Head of caudate nucleus (tissue), 42 donors: ENCODE data around the gene MGAT4A.

Experiments
- DNase-seq, 42 donors: peaks; one replicate each; pipeline versions ENCODE4 v3.0.0 to v3.0.0-alpha.2; 2020 to 2021; ENCODE audit warnings: mixed read lengths in 7 of 42
- intact Hi-C: fragments of 100-400 bp; cut with DNase I; formaldehyde crosslinking; loops from one replicate; pipeline ENCODE4 v1.15.0; 2022

The MGAT4A gene

DNA sequence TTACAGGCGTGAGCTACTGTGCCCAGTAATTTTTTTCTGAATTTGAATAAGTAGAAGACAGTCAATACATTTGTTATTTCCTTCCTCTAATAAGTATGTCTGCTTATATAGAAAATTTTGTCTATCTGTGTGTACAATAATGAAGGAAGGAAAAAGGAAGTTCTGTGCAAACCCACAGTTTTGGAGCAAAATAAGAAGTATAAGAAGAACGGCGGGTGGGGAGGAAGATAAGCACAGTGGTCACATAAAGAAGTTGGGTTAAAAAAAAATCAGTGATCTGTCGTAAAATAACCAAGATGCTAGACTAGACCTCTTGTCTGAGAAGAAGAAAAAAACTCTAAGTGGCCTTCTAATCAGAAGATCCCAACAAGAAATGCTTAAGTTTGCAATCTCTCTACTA, 20.2 kb downstream of the MGAT4A start:
- intact Hi-C loops, result no loop called here
- DNase-seq, result peak in 1 of 42 donors; percentile 14

DNA sequence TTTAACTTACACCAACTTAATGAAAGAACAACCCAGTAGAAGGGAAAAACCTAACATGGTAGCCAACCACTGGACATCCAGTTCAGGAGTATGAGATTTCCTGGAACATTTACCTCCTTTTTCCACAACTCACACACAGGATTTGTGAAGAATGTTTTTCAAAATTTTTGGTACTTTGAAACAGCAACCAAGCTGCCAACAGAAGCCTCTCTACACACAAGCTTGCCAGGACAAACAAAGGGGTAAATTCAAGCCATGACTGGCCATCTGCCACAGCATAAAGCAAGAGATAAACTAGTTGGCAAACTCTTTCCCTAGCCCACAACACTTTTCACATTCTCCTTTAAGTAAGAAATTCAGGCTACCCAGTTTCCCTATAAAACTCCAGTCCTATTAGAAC, 21.4 kb downstream of the MGAT4A start:
- intact Hi-C loops, result no loop called here
- peak in 33 of 42 donors; percentile 19 to 87 (median 63) for DNase-seq

DNA sequence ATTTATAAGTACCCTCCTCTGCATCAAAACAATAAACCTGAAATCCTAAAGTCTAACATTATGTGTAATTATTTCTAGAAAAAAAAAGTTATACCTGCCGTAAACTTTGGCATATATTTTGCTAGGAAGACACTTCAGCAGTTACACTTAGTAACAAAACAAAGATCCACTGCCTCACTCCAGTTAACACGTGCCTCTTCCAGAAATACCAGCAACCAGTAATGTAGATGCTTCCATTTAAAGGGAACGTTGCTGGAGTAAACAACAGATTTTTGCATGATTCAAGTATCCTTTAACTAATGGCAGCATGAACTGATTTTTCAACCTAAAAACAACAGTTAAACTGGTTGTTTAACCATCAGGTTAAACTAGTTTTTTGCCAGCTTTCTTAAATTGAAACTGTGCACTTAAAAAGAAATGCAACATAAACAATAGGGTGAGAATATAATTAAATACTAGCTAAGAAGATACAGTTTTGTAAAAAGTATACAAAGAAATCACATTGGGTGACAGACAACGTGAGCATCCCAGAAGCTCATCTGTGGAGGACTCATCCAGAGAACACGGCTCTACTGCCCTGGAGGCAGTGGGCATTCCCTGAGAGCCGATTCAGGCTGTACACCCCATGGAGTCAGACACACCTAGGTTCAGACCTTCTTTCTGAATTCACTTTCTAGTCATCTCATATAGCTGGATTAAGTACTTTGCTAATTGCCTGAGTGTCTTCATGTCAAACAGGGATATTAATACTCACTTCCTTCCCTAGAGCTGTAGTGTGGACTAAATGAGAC, 22.3 kb downstream of the MGAT4A start:
- no peak for DNase-seq
- intact Hi-C loops, result no loop called here

DNA sequence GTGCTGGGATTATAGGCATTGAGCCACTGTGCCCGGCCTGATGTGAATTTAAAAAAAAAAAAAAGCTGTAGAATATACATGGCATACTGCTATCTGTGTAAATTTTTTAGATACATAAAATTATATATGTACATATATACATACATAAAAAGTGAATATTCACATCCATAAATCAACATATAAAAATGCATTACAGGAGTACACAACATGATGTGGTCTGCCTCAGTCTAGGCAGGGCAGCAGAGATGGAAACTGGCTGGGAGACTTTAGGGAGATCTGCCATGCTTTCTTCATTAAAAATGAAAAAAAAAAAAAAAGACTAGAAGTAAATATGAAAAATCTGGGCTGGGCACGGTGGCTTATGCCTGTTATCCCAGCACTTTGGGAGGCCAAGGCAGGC, 24.3 kb downstream of the MGAT4A start:
- DNase-seq, result no peak
- intact Hi-C loops, result no loop called here

DNA sequence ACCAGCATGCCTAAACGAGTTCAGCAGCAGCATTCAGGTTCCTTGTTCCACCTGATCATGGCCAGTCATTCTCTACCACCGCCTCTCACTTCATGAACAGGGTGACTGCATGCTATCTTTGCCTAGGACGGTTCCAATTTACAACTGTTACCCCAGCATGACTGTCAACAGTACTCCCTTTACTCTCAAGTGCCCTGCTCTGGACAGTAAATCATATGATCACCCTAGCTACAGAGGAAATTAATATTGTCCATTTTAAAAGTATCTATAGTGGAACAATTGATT, 25.7 kb downstream of the MGAT4A start:
- intact Hi-C loops, result no loop called here

DNA sequence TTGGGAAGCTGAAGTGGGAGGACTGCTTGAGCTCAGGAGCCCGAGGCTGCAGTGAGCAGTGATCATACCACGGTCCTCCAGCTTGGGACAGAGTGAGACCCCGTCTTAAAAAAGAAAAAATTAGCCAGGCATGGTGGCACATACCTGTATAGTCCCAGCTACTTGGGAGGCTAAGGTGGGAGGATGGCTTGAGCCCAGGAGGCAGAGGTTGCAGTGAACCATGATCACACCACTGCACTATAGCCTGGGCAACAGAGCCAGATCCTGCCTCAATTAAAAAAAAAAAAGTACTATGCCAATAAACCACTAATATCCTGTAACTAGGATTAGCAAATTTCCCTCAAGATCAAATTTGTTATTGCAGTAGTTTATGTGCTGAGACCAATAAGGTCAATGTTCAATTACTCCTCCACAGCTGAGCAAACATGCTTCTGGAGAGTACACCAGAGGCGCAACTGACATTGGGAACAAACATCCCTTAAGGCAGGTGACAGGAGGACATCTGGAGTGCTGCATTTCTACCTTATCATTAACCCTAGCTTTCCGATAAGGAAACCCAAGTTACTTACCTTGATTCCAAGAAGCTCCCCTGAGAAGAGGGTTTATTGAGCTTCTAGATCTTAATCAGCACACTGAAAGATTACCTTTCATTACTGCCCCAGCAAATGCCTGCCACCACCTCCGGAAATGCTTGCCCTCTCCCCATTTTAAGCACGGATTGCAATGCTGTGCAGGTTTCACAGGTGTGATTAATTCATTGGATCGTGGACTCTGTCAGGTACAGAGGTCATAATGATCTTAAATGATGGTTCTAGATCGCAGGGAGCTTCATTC, 26.2 kb downstream of the MGAT4A start:
- intact Hi-C loops, result no loop called here
- DNase-seq, result no peak

More for the DNA sequence above, 25.7 kb downstream of the MGAT4A start:
- DNase-seq, result no peak

DNA sequence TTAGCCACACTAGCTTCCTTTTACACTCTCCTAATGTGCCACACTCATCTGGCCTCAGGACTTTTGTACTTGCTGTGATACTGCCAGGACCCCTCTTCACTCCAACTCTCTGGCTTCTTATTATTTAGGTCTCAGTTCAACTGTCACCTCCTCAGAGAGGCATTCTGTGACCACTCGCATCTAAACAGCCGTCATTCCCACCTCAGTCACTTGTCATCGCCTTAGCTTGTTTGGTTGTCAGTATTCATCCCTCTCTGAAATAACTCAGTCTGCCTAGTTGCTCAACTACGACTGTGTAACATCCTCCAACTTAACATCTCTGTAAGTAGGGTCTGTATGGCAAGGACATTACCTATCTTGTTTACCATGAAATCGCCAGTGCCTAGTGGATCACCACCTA, 27.2 kb downstream of the MGAT4A start:
- no peak for DNase-seq
- intact Hi-C loops, result no loop called here

DNA sequence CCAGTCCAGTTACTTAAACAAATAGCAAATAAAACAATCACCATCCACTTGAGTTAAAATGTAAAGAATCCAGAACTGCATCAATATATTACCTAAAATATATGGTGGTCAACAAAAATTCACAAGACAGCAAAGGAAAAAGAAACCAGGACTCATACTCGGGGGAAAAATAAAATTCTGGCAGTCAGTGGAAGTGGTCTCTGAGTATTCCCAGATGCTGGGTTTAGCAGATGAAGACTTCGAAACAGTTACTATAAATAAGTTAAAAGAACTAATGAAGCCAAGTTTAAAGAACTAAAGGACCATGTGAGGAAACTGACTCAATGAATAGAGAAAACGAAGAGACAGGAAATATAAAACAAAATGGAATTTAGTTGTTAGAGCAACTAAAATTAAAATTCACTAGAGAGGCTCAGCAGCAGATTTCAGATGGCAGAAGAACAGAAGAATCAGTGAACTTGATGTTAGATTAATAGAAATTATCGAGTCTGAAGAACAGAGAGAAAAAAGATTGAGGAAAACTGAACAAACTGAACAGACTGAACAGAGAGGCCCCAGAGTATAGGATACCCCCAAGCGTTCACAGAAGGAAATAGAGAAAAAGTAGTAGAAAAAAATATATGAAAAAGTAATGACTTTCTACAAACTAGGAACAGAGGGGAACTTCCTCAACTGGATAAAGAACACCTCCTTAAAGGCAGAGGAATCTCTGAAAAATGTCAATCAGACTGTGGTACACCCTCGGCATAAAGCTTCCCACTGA, 27.9 kb downstream of the MGAT4A start:
- DNase-seq, result no peak
- intact Hi-C loops, result no loop called here

DNA sequence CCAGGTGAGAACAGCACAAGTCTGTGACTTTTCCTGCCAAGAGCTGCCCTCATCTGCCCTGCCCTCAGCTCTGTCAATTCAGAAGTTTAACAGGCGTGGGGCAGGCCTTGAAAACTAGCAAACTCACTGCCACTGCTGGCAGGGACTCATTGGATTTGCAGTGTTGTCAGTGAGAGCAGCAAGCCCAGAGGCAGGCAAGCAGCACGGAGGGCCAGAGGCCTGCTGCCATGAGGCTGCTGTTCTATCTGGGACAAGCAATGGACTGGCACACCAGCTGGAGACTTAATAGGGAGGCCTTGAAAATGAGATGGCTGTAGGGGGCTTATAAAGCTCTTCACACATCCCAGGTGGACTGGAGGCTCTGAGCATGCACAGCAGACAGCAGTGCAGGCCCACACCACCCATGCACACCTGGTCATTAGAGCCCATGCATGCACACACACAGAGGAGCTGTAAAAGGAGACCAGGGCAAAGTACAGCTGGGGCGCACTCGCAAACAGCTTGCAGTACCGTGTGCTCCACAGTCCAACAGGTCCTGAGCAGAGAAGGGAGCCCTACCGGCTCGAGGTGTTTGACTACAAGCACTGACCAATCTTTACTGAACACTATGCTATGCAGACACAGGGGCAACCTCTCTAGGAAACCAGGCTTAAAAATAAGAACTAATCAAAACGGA, 28.7 kb downstream of the MGAT4A start:
- intact Hi-C loops, result no loop called here
- peak in 29 of 42 donors; percentile 12 to 70 (median 41) for DNase-seq

DNA sequence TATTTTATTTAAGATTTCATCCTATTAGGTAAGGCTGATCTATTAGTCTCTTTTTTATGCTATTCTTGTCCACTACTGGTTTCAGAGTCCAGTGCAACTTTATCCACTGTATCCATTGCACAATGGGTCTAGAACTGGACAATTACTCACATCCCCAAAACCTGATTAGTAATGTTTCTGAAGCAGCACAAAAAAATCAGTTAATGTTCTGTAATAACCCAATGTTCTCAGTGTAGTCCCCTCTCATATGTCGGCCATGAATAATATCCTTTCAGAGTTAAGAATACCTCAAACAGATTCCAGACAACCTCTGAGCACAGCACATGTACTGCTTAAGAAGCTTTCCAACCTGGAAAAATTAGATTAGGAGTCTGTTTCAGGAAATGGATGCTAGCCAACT, 29.7 kb downstream of the MGAT4A start:
- DNase-seq, result no peak
- intact Hi-C loops, result no loop called here

DNA sequence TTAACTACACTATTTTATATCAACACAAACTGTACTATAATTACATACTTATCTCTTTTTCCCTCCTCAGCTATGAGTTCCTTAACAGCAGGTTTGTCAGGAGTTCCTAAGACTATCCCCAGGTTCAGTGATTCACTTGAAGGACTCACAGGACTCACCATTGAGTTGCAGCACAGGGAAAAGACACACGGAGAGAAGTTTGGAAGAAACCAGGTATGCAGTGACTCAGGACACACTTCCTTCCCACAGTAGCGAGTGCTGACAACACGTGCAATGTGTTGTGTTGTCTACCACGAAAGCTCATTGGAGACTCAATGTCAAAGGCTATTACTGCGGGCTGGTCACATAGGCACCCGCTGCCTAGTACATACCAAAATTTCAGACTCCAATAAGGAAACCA, 32.0 kb downstream of the MGAT4A start:
- no peak for DNase-seq
- intact Hi-C loops, result no loop called here

DNA sequence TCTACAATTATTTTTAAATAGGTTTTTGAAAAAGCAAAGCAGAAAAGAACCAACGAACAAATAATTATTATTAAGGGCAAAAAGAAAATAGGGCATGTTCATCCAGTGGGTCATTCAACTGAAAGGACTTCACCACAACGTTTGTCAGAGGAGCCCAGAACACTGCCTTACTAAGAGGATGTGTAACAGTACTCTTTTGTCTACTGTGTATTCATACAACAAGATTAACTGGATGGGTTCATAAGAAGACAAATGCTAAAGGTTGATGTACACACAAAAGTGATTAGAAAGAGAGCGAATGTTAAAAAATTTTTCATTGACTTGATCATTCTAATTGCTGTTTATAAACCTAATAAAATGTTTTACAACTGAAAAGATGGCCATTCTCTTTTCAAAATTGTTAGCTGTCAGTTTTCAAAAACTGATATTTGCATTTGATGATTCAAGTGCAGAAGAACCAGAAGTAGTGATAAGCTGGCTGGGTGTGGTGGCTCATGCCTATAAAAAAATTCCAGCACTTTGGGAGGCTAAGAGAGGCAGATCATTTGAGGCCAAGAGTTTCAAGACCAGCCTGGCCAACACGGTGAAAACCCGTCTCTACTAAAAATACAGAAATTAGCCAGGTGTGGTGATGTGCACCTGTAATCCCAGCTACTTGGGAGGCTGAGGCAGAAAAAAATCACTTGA, 33.1 kb downstream of the MGAT4A start:
- no peak for DNase-seq
- intact Hi-C loops, result no loop called here

DNA sequence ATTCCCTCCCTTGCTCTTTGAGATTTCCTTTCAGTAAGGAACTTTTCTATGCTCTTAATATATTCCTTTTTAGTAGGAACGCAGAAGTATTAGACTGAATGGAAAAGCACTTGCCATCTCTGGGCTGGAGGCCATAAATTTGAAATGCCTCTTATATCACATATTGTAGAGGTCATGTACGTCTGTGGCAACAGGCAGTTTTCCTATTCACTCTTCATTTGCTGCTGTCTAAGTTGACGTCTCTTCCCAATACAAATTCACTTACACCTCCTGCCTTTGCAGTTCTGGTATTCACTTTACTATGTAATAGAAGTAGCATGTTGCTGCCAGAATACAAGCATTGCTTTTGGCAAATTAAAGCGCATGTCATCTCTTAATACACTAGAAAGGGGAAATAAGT, 34.7 kb downstream of the MGAT4A start:
- DNase-seq, result no peak
- intact Hi-C loops, result no loop called here

DNA sequence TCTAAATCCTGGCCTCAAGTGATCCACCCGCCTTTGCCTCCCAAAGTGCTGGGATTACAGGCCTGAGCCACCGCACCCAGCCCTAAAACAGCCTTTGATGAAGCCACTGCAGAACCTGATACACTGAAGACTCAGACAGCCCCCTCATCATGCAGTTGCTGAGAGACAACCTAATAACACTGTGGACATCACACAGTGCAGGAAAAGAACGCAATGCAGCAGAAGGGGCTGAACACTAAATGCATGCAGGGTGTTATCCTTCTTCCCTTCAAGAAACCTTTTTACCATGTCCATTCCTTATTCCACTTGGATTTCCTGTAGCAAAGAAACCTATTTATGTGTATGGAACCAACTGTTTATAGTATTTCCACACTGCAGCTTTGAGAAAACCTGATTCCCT, 35.7 kb downstream of the MGAT4A start:
- intact Hi-C loops, result no loop called here

DNA sequence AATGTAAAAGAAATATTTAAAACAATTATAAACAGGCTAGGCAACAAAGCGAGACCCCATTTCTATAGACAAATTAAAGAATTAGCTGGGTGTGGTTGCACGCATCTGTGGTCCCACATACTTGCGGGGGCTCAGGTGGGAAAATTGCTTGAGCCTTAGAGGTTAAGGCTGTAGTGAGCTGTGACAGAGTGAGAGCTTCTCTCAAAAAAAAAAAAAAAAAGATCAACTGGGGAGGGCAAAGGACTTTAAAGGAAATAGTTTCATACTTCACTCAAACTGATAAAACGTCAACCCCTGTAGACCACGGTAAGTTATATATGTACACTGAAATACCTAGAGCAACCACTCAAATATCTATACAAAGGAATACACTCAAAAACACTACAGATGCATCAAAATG, 37.5 kb downstream of the MGAT4A start:
- intact Hi-C loops, result no loop called here
- DNase-seq, result no peak

More for the DNA sequence above, 35.7 kb downstream of the MGAT4A start:
- DNase-seq, result no peak

DNA sequence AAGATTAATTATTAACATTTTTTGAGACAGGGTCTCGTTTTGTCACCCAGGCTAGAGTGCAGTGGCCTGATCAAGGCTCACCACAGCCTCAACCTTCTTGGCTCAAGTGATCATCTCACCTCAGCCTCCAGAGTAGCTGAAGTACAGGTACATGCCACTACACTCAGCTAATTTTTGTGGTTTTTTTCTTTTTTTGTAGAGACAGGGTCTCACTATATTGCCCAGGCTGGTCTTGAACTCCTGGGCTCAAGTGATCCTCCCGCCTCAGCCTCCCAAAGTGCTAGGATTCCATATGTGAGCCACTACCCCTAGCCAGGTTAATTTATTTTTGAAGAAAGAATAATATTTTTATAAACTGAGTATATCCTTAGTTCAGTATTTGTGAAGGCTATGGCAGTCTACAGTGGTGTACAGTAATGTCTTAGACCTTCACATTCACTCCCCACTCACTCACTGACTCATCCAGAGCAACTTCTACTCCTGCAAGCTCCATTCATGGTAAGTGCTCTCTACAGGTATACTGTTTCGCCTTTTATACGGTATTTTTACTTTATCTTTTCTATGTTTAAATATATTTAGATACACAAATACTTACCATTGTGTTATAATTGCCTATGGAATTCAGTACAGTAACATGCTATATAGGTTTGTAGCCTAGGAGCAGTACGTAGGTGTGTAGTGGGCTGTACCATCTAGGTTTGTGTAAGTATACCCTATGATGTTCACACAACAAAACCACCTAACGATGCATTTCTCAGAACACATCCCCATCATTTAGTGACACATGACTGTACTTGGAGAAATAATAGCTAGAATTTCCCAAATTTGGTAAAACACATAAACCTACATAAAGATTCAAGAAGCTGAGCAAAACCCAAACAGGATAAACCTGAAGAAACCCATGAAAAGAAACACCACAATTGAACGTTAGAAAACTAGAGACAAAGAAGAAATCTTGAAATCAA, 38.6 kb downstream of the MGAT4A start:
- intact Hi-C loops, result no loop called here
- DNase-seq, result no peak

DNA sequence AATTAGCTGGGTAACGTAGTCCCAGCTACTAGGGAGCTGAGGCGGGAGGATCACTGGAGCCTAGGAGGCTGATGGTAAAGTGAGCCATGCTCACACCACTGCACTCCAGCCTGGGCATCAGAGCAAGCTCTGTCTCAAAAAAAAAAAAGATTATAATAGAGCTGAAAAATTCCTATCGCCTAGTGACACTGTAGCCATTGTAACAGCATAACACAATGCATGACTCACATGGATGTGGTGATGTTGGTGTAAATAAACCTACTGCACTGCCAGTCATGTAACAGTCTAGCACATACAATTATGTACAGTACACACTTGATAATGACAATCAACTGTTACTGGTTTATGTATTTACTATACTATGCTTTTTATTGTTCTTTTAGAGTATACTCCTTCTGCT, 39.6 kb downstream of the MGAT4A start:
- intact Hi-C loops, result no loop called here
- DNase-seq, result peak in 2 of 42 donors; percentile 38 to 51
